ENCODE measurements around the gene FAM219B.

Gene FAM219B

GRCh38 chr15:74867466-74868038 is 39.1 kb downstream of the FAM219B start:
- DNase-seq (ENCODE audit: low read depth), result no peak
- no peak overlapping the region for H3K4me3 ChIP-seq (ENCODE audit: low read depth, low read length)
- no peak for TF ChIP-seq CTCF (IDR thresholded peaks at IDR 0.05; ENCODE audit: low read depth, low read length, missing control alignments)

GRCh38 chr15:74866090-74866489 is 40.6 kb downstream of the FAM219B start:
- no peak overlapping the region for H3K4me3 ChIP-seq (ENCODE audit: low read depth, low read length)
- no peak for TF ChIP-seq CTCF (IDR thresholded peaks at IDR 0.05; ENCODE audit: low read depth, low read length, missing control alignments)
- DNase-seq (ENCODE audit: low read depth), result no peak

- no peak overlapping the region for H3K4me3 ChIP-seq (ENCODE audit: low read depth, low read length)
- TF ChIP-seq CTCF (IDR thresholded peaks at IDR 0.05; ENCODE audit: low read depth, low read length, missing control alignments), result no peak
- DNase-seq (ENCODE audit: low read depth), result no peak
Observed at GRCh38 chr15:74865316-74865715, 41.3 kb downstream of the FAM219B start.

GRCh38 chr15:74864296-74864695 is 42.4 kb downstream of the FAM219B start:
- no peak for DNase-seq (ENCODE audit: low read depth)
- no peak for TF ChIP-seq CTCF (IDR thresholded peaks at IDR 0.05; ENCODE audit: low read depth, low read length, missing control alignments)
- H3K4me3 ChIP-seq (ENCODE audit: low read depth, low read length), result no peak overlapping the region

- no peak for TF ChIP-seq CTCF (IDR thresholded peaks at IDR 0.05; ENCODE audit: low read depth, low read length, missing control alignments)
- DNase-seq (ENCODE audit: low read depth), result no peak
- no peak overlapping the region for H3K4me3 ChIP-seq (ENCODE audit: low read depth, low read length)
Observed at GRCh38 chr15:74863239-74864056, 43.2 kb downstream of the FAM219B start.

GRCh38 chr15:74858369-74858740 is 48.3 kb downstream of the FAM219B start:
- TF ChIP-seq CTCF (IDR thresholded peaks at IDR 0.05; ENCODE audit: low read depth, low read length, missing control alignments), result no peak
- no peak overlapping the region for H3K4me3 ChIP-seq (ENCODE audit: low read depth, low read length)
- no peak for DNase-seq (ENCODE audit: low read depth)

Measured in GM12864 (cell line).